ENCODE data around the gene PRR18. TPM values are rescaled to one million over a fixed set of nuclear protein-coding genes. Genes with fewer than 3 reads are reported as not detected.

PRR18 gene
- total RNA-seq, 1 experiment from 2014 or later, result not detected

DNA sequence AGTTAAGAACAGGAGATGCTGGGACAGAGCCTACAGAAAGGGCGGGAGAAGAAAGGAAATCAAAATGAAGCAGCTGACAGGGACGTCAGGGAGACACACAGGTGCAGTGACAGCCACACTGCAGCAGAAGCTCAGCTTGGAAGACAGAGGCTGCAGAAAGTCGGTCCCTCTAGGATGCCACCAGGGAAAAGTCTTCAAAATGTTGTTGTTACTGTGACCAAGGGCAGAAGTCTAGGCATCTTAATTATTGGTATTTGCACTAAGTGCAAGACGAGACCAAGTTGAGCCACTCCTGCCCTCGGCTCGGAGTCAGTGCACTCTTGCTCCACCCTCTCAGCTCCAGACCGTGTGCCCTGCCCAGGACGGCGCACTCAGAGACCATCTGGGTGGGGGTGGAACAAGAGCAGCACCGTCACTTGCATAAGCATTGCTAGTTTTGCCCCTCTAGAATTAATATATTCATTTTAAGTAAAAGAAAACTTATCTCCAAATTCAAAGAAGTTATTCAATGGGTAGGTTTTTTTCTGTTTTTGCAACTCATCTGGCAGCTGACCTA is 2.6 kb downstream of the PRR18 start:
- peaks cover 9% of the 10 kb centered on the region; the same call in 1 of the 2 replicates for H3K4me1 ChIP-seq (ENCODE audit: insufficient read depth, low read length)
- H2AFZ ChIP-seq (ENCODE audit: low read length), result no peak overlapping the region
- ChIA-PET POLR2A (ENCODE audit: unreplicated experiment) (no interaction called here), CTCF (no interaction called here)
- H3K27ac ChIP-seq (ENCODE audit: low read length), result no peak overlapping the region
- intact Hi-C loops (cut with micrococcal nuclease), result no loop called here
- no peaks in the 10 kb centered on the region for H3K9me3 ChIP-seq (ENCODE audit: low read length)
- H4K20me1 ChIP-seq (ENCODE audit: low read length), result no peaks in the 10 kb centered on the region
- H3K4me2 ChIP-seq (ENCODE audit: low read length), result no peak overlapping the region
- no peaks in the 10 kb centered on the region for H3F3A ChIP-seq (ENCODE audit: low read length, unreplicated experiment)
- no peaks in the 10 kb centered on the region for H3K36me3 ChIP-seq (ENCODE audit: low read depth, low read length)
- no peak overlapping the region for H3K9ac ChIP-seq (ENCODE audit: low read length)
- no peak for DNase-seq
- H3K4me3 ChIP-seq (ENCODE audit: low read length), result no peak overlapping the region
- no TSS peak for BruUV-seq (replicated peaks)
- H3K27me3 ChIP-seq (ENCODE audit: low read length), result peaks cover 11% of the 10 kb centered on the region
- TF ChIP-seq EZH2phosphoT487 (IDR thresholded peaks at IDR 0.05; ENCODE audit: borderline replicate concordance, low read length) (no peak), EZH2 (IDR thresholded peaks at IDR 0.05; ENCODE audit: low read length, unreplicated experiment) (no peak)
- TF ChIP-seq, protein P1, sequence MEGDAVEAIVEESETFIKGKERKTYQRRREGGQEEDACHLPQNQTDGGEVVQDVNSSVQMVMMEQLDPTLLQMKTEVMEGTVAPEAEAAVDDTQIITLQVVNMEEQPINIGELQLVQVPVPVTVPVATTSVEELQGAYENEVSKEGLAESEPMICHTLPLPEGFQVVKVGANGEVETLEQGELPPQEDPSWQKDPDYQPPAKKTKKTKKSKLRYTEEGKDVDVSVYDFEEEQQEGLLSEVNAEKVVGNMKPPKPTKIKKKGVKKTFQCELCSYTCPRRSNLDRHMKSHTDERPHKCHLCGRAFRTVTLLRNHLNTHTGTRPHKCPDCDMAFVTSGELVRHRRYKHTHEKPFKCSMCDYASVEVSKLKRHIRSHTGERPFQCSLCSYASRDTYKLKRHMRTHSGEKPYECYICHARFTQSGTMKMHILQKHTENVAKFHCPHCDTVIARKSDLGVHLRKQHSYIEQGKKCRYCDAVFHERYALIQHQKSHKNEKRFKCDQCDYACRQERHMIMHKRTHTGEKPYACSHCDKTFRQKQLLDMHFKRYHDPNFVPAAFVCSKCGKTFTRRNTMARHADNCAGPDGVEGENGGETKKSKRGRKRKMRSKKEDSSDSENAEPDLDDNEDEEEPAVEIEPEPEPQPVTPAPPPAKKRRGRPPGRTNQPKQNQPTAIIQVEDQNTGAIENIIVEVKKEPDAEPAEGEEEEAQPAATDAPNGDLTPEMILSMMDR (conservative IDR thresholded peaks at IDR 0.05; ENCODE audit: low read depth, low read length), result no peak
- H3K79me2 ChIP-seq (ENCODE audit: low read length), result no peaks in the 10 kb centered on the region
- no peak for ATAC-seq
- H3K9me2 ChIP-seq (replicated peaks; ENCODE audit: low read length), result no peaks in the 10 kb centered on the region

DNA sequence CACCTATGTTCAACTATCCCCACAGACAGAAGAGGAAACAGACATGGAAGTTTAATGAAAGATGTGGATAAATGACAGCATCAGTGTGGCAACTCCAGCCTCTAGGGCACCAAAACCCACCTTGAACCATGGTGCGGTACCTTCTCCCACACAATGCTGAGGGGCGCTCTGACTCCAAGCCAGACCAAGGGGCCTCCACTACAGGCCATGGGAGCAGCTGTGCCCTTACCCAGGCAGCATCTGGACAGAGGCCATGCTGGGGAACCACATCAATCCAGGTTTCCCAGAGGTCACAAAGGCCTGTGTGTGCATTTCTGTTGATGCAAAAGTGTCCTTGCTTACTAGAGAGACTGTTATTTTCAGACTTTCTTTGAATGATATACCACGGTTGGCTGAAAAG is 4.1 kb downstream of the PRR18 start:
- peaks cover 11% of the 10 kb centered on the region for H3K27me3 ChIP-seq (ENCODE audit: low read length)
- no peak overlapping the region for H3K4me2 ChIP-seq (ENCODE audit: low read length)
- POLR2A ChIA-PET (ENCODE audit: unreplicated experiment), result no interaction called here
- peaks cover 9% of the 10 kb centered on the region; the same call in 1 of the 2 replicates for H3K4me1 ChIP-seq (ENCODE audit: insufficient read depth, low read length)
- CTCF ChIA-PET, result no interaction called here
- H3K9me2 ChIP-seq (replicated peaks; ENCODE audit: low read length), result no peaks in the 10 kb centered on the region
- no peaks in the 10 kb centered on the region for H4K20me1 ChIP-seq (ENCODE audit: low read length)
- intact Hi-C loops (cut with micrococcal nuclease), result no loop called here
- DNase-seq (no peak), ATAC-seq (no peak)
- no peaks in the 10 kb centered on the region for H3F3A ChIP-seq (ENCODE audit: low read length, unreplicated experiment)
- H3K36me3 ChIP-seq (ENCODE audit: low read depth, low read length), result no peaks in the 10 kb centered on the region
- no TSS peak for BruUV-seq (replicated peaks)
- H2AFZ ChIP-seq (ENCODE audit: low read length), result no peak overlapping the region
- H3K4me3 ChIP-seq (ENCODE audit: low read length), result no peak overlapping the region
- TF ChIP-seq EZH2phosphoT487 (IDR thresholded peaks at IDR 0.05; ENCODE audit: borderline replicate concordance, low read length) (no peak), EZH2 (IDR thresholded peaks at IDR 0.05; ENCODE audit: low read length, unreplicated experiment) (no peak)
- TF ChIP-seq, protein P1 (conservative IDR thresholded peaks at IDR 0.05; ENCODE audit: low read depth, low read length), result no peak
- H3K27ac ChIP-seq (ENCODE audit: low read length), result no peak overlapping the region
- H3K79me2 ChIP-seq (ENCODE audit: low read length), result no peaks in the 10 kb centered on the region
- no peak overlapping the region for H3K9ac ChIP-seq (ENCODE audit: low read length)
- no peaks in the 10 kb centered on the region for H3K9me3 ChIP-seq (ENCODE audit: low read length)

DNA sequence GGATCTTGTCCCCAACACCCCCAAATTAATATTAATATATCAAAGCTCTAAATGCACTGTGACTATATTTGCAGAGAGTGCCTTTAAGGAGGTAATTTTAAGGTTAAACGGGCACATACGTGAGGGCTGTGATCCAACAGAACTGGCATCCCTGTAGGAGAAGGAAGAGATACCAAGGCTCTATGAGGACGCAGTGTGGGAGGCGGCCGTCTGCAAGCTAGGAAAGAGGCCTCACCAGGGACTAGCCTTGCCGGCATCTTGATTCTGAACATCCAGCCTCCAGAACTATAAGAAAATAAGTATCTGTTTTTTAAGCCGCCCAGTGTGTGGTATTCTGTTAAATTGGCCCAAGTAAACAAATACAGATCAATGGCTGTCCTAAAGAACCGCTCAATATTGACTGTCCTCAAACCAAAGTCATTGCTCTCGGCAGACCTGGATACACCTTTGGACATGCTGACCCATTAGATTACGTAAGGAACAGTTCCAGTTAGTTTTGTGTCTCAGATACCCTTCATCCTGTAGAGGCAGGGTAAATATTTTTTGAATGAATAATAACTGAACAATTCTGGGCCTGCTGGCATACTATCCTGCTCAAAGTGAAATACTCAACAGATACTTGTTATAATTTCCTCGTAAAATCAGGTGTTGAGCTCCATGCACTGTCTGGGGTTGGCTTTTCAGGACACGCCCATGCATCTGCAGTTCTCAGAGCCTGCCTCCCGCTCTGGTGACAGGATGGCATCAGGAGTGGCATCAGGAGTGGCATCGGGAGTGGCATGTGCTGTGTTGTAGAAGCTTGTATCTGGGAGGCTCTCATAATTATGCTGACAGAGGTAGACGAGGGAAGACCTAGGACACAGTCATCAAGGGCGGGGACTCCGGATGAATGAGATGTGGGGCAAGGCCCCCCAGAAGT is 6.3 kb downstream of the PRR18 start:
- no peak overlapping the region for H3K27ac ChIP-seq (ENCODE audit: low read length)
- no peaks in the 10 kb centered on the region for H3K9me2 ChIP-seq (replicated peaks; ENCODE audit: low read length)
- BruUV-seq (replicated peaks), result no TSS peak
- CTCF ChIA-PET, result no interaction called here
- no peaks in the 10 kb centered on the region for H3K79me2 ChIP-seq (ENCODE audit: low read length)
- no peak overlapping the region for H2AFZ ChIP-seq (ENCODE audit: low read length)
- H3F3A ChIP-seq (ENCODE audit: low read length, unreplicated experiment), result no peaks in the 10 kb centered on the region
- no peak overlapping the region for H3K9ac ChIP-seq (ENCODE audit: low read length)
- POLR2A ChIA-PET (ENCODE audit: unreplicated experiment), result no interaction called here
- intact Hi-C loops (cut with micrococcal nuclease), result no loop called here
- ATAC-seq (no peak; the same call in 1 of the 2 replicates), DNase-seq (peak; percentile 39)
- H3K9me3 ChIP-seq (ENCODE audit: low read length), result no peaks in the 10 kb centered on the region
- H3K36me3 ChIP-seq (ENCODE audit: low read depth, low read length), result no peaks in the 10 kb centered on the region
- no peak overlapping the region for H3K4me2 ChIP-seq (ENCODE audit: low read length)
- H3K4me3 ChIP-seq (ENCODE audit: low read length), result no peak overlapping the region
- peaks cover 10% of the 10 kb centered on the region for H3K27me3 ChIP-seq (ENCODE audit: low read length)
- H3K4me1 ChIP-seq (ENCODE audit: insufficient read depth, low read length), result peaks cover 9% of the 10 kb centered on the region; the same call in 1 of the 2 replicates
- no peak for TF ChIP-seq EZH2phosphoT487 (IDR thresholded peaks at IDR 0.05; ENCODE audit: borderline replicate concordance, low read length)
- TF ChIP-seq, protein P1 (conservative IDR thresholded peaks at IDR 0.05; ENCODE audit: low read depth, low read length), result no peak
- no peaks in the 10 kb centered on the region for H4K20me1 ChIP-seq (ENCODE audit: low read length)

All from PC-3 (cell line).